ENCODE data around the gene DCST1. TPM values are rescaled to one million over a fixed set of nuclear protein-coding genes. Genes with fewer than 3 reads are reported as not detected.

DCST1 gene
- polyA plus RNA-seq, 6 donors from 2014 or later, result not detected

DNA sequence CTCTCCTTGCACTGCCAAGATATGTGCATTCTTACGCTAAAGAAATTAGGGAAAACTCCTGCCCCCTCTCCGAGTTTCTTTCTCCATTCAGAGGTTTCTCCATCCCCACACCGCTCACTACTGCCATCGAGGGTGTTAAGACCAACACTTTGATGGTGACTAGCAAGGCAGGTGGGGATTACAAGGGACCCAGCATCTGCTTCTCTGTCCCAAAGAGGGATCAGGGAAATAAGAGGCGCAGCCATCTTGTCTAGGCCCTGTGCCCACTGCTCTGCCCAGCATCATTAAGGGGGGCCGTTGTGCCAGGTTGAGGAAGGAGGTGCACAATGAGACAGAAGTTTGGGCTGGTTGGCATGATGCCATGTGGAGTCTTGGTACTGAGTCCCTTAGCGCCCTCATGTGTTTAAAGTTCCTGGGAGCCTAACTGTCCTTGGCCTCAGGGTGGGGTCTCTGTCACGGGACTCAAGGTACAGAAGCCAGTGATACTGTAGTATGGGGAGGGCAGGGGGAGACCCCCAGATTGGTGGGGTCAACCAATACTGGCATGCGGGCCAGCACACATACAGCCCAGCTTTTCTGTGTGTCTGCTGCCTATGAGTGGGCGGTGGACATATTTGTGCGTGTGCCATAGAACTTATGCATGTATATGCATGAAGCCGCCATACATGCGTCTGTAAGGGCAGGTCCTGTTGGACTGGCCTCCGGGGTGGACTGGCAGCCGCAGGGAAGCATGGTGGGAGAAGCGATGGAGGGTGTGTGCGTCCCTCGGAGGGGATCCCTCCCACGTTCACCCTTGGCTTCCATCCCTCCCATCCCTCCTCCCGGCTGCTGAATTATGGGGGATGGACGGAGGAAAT is 50.5 kb downstream of the DCST1 start:
- DNase-seq, result no peak
- Mint-ChIP-seq H3K4me3 (peak overlapping the region; percentile 83 to 97 (median 96)), H3K4me1 (peaks cover 57 to 63% (median 60%) of the 10 kb centered on the region in 3 donors), H3K27me3 (peaks cover 35 to 47% (median 46%) of the 10 kb centered on the region in 3 donors), H3K9me3 (peaks cover 0 to 3% (median 0%) of the 10 kb centered on the region in 7 donors), H3K36me3 (peaks cover 0 to 8% of the 10 kb centered on the region in 2 donors), H3K27ac (peak overlapping the region in 4 of 6 donors; percentile 89 to 98 (median 96))
- no peak for ATAC-seq (ENCODE audit: low read depth in 2 of 2)

- peak; percentile 94 for DNase-seq
- Mint-ChIP-seq H3K36me3 (peaks cover 0 to 8% of the 10 kb centered on the region in 2 donors), H3K9me3 (peaks cover 0 to 3% (median 0%) of the 10 kb centered on the region in 7 donors), H3K27me3 (peaks cover 27 to 39% (median 38%) of the 10 kb centered on the region in 3 donors), H3K4me1 (peaks cover 49 to 55% (median 51%) of the 10 kb centered on the region in 3 donors), H3K4me3 (peak overlapping the region; percentile 83 to 97 (median 96)), H3K27ac (peak overlapping the region; percentile 89 to 98 (median 96))
- peak; percentile 75 to 76 for ATAC-seq (ENCODE audit: low read depth in 2 of 2)
Measured at GRCh38 chr1:155084722-155085503, 51.3 kb downstream of the DCST1 start.

DNA sequence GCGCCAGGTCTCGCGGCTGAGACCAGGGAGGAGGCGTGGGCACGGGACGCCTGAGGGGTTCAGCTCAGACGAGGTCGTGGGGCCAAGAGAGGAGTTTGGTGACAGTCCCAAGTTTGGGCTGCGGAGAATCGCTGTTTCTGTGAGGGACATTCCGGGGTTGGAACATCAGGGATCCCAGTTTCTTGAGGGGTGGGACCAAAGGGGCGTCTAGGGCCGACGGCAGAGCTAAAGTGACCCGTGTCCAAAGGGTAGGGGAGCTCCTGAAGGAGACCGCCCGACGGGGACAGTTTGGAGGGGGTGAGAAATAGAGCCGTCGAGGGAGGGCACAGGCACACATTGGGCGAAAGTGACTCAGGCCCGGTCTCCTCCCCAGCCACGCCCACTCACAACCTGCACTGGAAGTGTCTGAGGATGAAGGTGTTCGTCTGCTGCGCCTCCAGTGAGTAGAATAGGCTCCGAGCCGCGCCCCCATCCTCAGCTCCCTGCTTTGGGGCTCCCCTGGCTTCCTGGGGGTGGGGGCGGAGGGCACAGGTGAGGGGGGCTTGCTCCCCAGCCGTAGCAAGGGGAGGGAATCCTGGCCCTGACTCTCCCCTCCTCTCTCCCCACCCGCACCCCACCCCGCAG is 52.0 kb downstream of the DCST1 start:
- peak; percentile 50 for DNase-seq
- H3K27ac Mint-ChIP-seq, result peak overlapping the region; percentile 89 to 98 (median 96)
- peaks cover 27 to 35% (median 34%) of the 10 kb centered on the region in 3 donors for H3K27me3 Mint-ChIP-seq
- H3K9me3 Mint-ChIP-seq, result peaks cover 0 to 3% (median 0%) of the 10 kb centered on the region in 7 donors
- H3K4me1 Mint-ChIP-seq, result peaks cover 46 to 50% (median 49%) of the 10 kb centered on the region in 3 donors
- peak; percentile 12 to 16 for ATAC-seq (ENCODE audit: low read depth in 2 of 2)
- H3K4me3 Mint-ChIP-seq, result peak overlapping the region; percentile 83 to 97 (median 96)
- H3K36me3 Mint-ChIP-seq, result peaks cover 0 to 8% of the 10 kb centered on the region in 2 donors

- DNase-seq, result peak; percentile 80
- Mint-ChIP-seq H3K27ac (peak overlapping the region in 5 of 6 donors; percentile 67 to 97 (median 89)), H3K4me3 (peak overlapping the region; percentile 68 to 96 (median 84)), H3K9me3 (peaks cover 0 to 3% (median 0%) of the 10 kb centered on the region in 7 donors), H3K27me3 (peaks cover 25 to 33% (median 32%) of the 10 kb centered on the region in 3 donors), H3K4me1 (peaks cover 42 to 50% (median 46%) of the 10 kb centered on the region in 3 donors), H3K36me3 (peaks cover 0 to 7% of the 10 kb centered on the region in 2 donors)
- ATAC-seq (ENCODE audit: low read depth in 2 of 2), result peak; percentile 15 to 16
Measured at GRCh38 chr1:155086128-155086741, 52.6 kb downstream of the DCST1 start.

GRCh38 chr1:155086856-155087535 is 53.4 kb downstream of the DCST1 start:
- H3K27me3 Mint-ChIP-seq, result peaks cover 19 to 27% (median 24%) of the 10 kb centered on the region in 3 donors
- peak overlapping the region in 4 of 8 donors; percentile 59 to 83 (median 68) for H3K4me3 Mint-ChIP-seq
- H3K9me3 Mint-ChIP-seq, result no peaks in the 10 kb centered on the region
- peak overlapping the region in 1 of 6 donors; percentile 22 for H3K27ac Mint-ChIP-seq
- peaks cover 40 to 48% (median 48%) of the 10 kb centered on the region in 3 donors for H3K4me1 Mint-ChIP-seq
- H3K36me3 Mint-ChIP-seq, result no peaks in the 10 kb centered on the region
- ATAC-seq (ENCODE audit: low read depth in 2 of 2), result no peak
- no peak for DNase-seq

GRCh38 chr1:155091071-155092051 is 57.7 kb downstream of the DCST1 start:
- Mint-ChIP-seq H3K27ac (no peak overlapping the region), H3K4me3 (no peak overlapping the region), H3K9me3 (no peaks in the 10 kb centered on the region), H3K36me3 (no peaks in the 10 kb centered on the region), H3K4me1 (peaks cover 5 to 14% (median 8%) of the 10 kb centered on the region in 3 donors), H3K27me3 (no peaks in the 10 kb centered on the region)
- DNase-seq, result peak; percentile 76
- peak; percentile 79 to 82 for ATAC-seq (ENCODE audit: low read depth in 2 of 2)

DNA sequence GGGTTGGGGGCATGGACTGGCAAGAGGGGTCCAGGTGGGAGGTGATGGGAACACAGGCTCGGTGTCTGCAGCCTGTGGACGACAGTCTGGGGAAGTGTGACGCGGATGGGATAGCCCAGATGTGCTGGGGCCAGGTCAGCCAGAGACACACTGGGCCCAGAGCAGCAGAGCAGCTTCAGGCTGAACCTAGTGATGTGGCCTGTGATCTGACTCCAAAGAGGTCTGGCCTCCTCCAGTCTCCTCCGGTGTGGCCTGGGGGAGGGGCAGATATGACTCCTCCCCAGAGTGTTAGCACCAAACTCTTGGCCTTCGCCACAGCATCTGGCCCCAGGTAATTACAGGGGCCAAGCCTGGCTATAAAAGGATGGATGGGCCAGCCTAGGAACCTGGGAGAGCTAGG is 58.5 kb downstream of the DCST1 start:
- no peaks in the 10 kb centered on the region for H3K36me3 Mint-ChIP-seq
- no peaks in the 10 kb centered on the region for H3K9me3 Mint-ChIP-seq
- H3K27ac Mint-ChIP-seq, result no peak overlapping the region
- H3K27me3 Mint-ChIP-seq, result no peaks in the 10 kb centered on the region
- peaks cover 4 to 9% (median 8%) of the 10 kb centered on the region in 3 donors for H3K4me1 Mint-ChIP-seq
- no peak for ATAC-seq (ENCODE audit: low read depth in 2 of 2)
- H3K4me3 Mint-ChIP-seq, result no peak overlapping the region
- DNase-seq, result no peak

GRCh38 chr1:155092641-155093040 is 59.0 kb downstream of the DCST1 start:
- Mint-ChIP-seq H3K36me3 (no peaks in the 10 kb centered on the region), H3K27ac (no peak overlapping the region), H3K4me1 (peaks cover 4 to 9% (median 8%) of the 10 kb centered on the region in 3 donors), H3K4me3 (peak overlapping the region in 1 of 8 donors; percentile 24), H3K27me3 (no peaks in the 10 kb centered on the region), H3K9me3 (no peaks in the 10 kb centered on the region)
- DNase-seq (no peak), ATAC-seq (ENCODE audit: low read depth in 2 of 2) (no peak)

DNA sequence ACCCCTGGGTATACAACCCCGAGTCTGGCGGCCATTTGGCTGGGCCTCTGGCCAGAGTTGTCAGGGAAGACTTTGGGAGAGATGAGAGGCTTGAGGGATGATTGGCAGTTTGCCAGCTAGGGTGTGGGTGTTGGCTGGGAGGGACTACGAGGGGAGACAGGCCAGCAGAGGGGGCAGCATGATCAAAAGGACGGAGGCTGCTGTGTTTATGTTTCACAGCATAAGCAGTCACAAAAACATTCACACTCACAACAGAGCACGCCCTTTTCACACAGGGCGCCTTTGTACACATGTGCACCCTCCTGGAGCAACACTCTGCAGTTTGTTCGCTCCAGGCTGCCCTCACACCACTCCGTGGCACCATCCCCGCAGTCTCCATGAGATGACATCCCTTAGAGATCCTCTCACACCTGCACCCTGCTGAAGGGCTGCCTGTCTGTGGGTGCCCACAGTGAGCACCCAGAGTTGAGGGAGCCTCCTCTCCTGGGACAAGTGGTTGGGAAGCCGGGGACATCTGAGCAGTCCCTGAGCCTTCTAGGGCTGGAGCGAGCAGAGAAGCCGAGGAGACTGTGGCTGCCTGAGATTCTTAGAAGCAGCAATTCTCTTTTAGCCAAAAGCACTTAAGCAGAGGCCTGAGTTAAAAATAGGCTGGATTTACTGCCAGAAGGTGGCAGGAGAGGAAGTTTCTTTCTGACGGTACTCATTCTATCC is 60.4 kb downstream of the DCST1 start:
- ATAC-seq (ENCODE audit: low read depth in 2 of 2) (peak in 1 of 2 donors; percentile 70), DNase-seq (no peak)
- Mint-ChIP-seq H3K4me3 (no peak overlapping the region), H3K27me3 (no peaks in the 10 kb centered on the region), H3K4me1 (peaks cover 4 to 9% (median 8%) of the 10 kb centered on the region in 3 donors), H3K9me3 (peaks cover 0 to 2% (median 0%) of the 10 kb centered on the region in 7 donors), H3K36me3 (no peaks in the 10 kb centered on the region), H3K27ac (no peak overlapping the region)

DNA sequence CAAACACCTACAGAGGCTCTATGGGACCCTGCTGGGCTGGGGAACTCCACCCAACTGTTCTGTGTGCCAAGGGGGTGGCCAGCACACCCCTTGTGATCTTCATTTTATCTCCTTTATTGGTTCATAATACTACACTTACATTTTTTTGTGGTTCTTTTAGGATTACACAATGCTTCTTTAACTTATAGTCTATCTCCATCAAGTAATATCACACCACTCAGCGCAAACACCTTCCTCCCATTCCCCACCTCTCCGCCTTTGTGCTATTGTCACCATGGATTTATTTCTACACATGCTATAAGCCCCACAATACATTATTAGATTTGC is 61.0 kb downstream of the DCST1 start:
- Mint-ChIP-seq H3K4me1 (peaks cover 4 to 9% (median 8%) of the 10 kb centered on the region in 3 donors), H3K27ac (no peak overlapping the region), H3K4me3 (no peak overlapping the region), H3K9me3 (peaks cover 0 to 2% (median 0%) of the 10 kb centered on the region in 7 donors), H3K27me3 (no peaks in the 10 kb centered on the region), H3K36me3 (no peaks in the 10 kb centered on the region)
- ATAC-seq (ENCODE audit: low read depth in 2 of 2) (peak in 1 of 2 donors; percentile 67), DNase-seq (no peak)

- no peaks in the 10 kb centered on the region for H3K4me1 Mint-ChIP-seq
Measured at GRCh38 chr1:155099331-155099730, 65.7 kb downstream of the DCST1 start.

More at GRCh38 chr1:155099331-155099730, 65.7 kb downstream of the DCST1 start:
- Mint-ChIP-seq H3K27ac (no peak overlapping the region), H3K4me3 (no peak overlapping the region), H3K27me3 (no peaks in the 10 kb centered on the region), H3K36me3 (no peaks in the 10 kb centered on the region), H3K9me3 (peaks cover 0 to 2% (median 0%) of the 10 kb centered on the region in 7 donors)
- DNase-seq, result no peak
- ATAC-seq (ENCODE audit: low read depth in 2 of 2), result no peak

Measured in naive B cell (primary cell).